Endothelial cell of umbilical vein (primary cell): ENCODE measurements around the gene ABCC4. TPM values are rescaled to one million over a fixed set of nuclear protein-coding genes. Genes with fewer than 3 reads are reported as not detected.

Experiments used
- BruUV-seq: library from RNA; stranded (reverse); fragments of 400-500 nt; replicated peaks from 2 replicates; lab custom pipeline; 2021; lab: Mats Ljungman, UMichigan
- CTCF ChIA-PET: fragments of 300-600, 350-600 bp; sonication (Branson Sonifier 250); formaldehyde crosslinking; loops from one replicate; lab custom pipeline; 2021; ENCODE audit warnings: antibody characterized with exemption, inconsistent platforms; lab: Charles Lee
- POLR2A ChIA-PET: fragments of 300-600, 350-600 bp; sonication (Branson Sonifier 250); formaldehyde crosslinking; loops from one replicate; lab custom pipeline; 2021; ENCODE audit warnings: antibody characterized with exemption, inconsistent platforms; lab: Charles Lee
- DNase-seq: peaks from one replicate; pipeline ENCODE4 v3.0.0-alpha.2; 2011; ENCODE audit warnings: low read depth, low spot score
- FAIRE-seq: peaks from 2 replicates; lab custom pipeline; 2011; peaks lifted over from hg19 to GRCh38; lab: Jason Lieb, UNC
- H2AFZ ChIP-seq: 2 replicates; pipeline ENCODE4 v1.6.0; 2012; ENCODE audit warnings: low read depth, low read length, control low read depth, inconsistent platforms
- H3K27ac ChIP-seq: 2 replicates; pipeline ENCODE4 v1.5.1; 2011; ENCODE audit warnings: low read depth, mild to moderate bottlenecking, control low read depth, low read length, moderate library complexity; ENCODE audit not compliant: insufficient read depth
- H3K27me3 ChIP-seq, 2 experiments: 2 replicates each; pipeline versions ENCODE4 v1.6.0 to v1.6.1; 2011; ENCODE audit warnings: low read length in 2 of 2, mixed read lengths in 1 of 2; ENCODE audit not compliant: control insufficient read depth in 2 of 2, insufficient read depth in 2 of 2
- H3K36me3 ChIP-seq, 2 experiments: 2 replicates in 1 of 2; 3 replicates in 1 of 2; pipeline ENCODE4 v1.5.1; 2011; ENCODE audit warnings: low read length in 2 of 2, mild to moderate bottlenecking in 1 of 2, moderate library complexity in 1 of 2; ENCODE audit not compliant: control insufficient read depth in 2 of 2, insufficient read depth in 2 of 2; ENCODE audit errors: extremely low read depth in 1 of 2
- H3K4me1 ChIP-seq: 3 replicates; pipeline ENCODE4 v1.5.1; 2011; ENCODE audit warnings: mild to moderate bottlenecking, low read length; ENCODE audit not compliant: control insufficient read depth, insufficient read depth; ENCODE audit errors: extremely low read depth
- H3K4me2 ChIP-seq: 2 replicates; pipeline ENCODE4 v1.6.1; 2011; ENCODE audit warnings: low read length, control low read depth, mixed read lengths; ENCODE audit not compliant: insufficient read depth
- H3K4me3 ChIP-seq, 3 experiments: fragments of 200-600 bp in 1 of 3; sonication (generic), shearing (Covaris generic) in 1 of 3; replicated peaks in 1 of 3; 2 replicates each; pipeline ENCODE4 v1.5.1; 2011 to 2016; ENCODE audit warnings: control low read depth in 3 of 3, low read length in 3 of 3, mild to moderate bottlenecking in 2 of 3, inconsistent platforms in 1 of 3, low read depth in 1 of 3, moderate library complexity in 1 of 3; ENCODE audit not compliant: insufficient read depth in 1 of 3
- H3K79me2 ChIP-seq: 2 replicates; pipeline ENCODE4 v1.6.0; 2012; ENCODE audit warnings: low read length, inconsistent platforms; ENCODE audit not compliant: control insufficient read depth, insufficient read depth
- H3K9ac ChIP-seq: replicated peaks from 2 replicates; pipeline ENCODE3; 2011; ENCODE audit warnings: low read length, control low read depth; ENCODE audit not compliant: insufficient read depth; ENCODE audit errors: extremely low read depth
- H3K9me1 ChIP-seq: replicated peaks from 3 replicates; pipeline ENCODE4 v1.6.0; 2011; ENCODE audit warnings: mild to moderate bottlenecking, low read length; ENCODE audit not compliant: control insufficient read depth, insufficient read depth; ENCODE audit errors: extremely low read depth
- H3K9me3 ChIP-seq: replicated peaks from 2 replicates; pipeline ENCODE4 v1.5.1; 2012; ENCODE audit warnings: low read length, inconsistent platforms; ENCODE audit not compliant: control insufficient read depth, insufficient read depth
- H4K20me1 ChIP-seq: replicated peaks from 2 replicates; pipeline ENCODE3; 2011; ENCODE audit warnings: mild to moderate bottlenecking, low read length; ENCODE audit not compliant: control insufficient read depth, insufficient read depth; ENCODE audit errors: extremely low read depth
- EZH2 ChIP-seq: IDR thresholded peaks from 2 replicates; pipeline ENCODE4 v1.6.1; 2012; ENCODE audit warnings: borderline replicate concordance, low read depth, mild to moderate bottlenecking, moderate library complexity, low read length, inconsistent platforms; ENCODE audit not compliant: severe bottlenecking
- FOS ChIP-seq: IDR thresholded peaks from 2 replicates; pipeline ENCODE4 v1.6.1; 2011; ENCODE audit warnings: mild to moderate bottlenecking, low read length, moderate library complexity, borderline replicate concordance; ENCODE audit not compliant: insufficient read depth
- GATA2 ChIP-seq: IDR thresholded peaks from 2 replicates; pipeline ENCODE4 v1.7.0; 2011; ENCODE audit warnings: low read depth, mild to moderate bottlenecking, moderate library complexity, mixed read lengths, low read length; ENCODE audit not compliant: insufficient read length, insufficient read depth
- JUN ChIP-seq: IDR thresholded peaks from 2 replicates; pipeline ENCODE4 v1.6.1; 2011; ENCODE audit warnings: borderline replicate concordance, low read depth; ENCODE audit not compliant: insufficient read length, insufficient read depth
- MYC ChIP-seq: IDR thresholded peaks from one replicate; pipeline ENCODE4 v1.6.1; 2011; ENCODE audit warnings: mild to moderate bottlenecking, low read depth, low read length
- POLR2A ChIP-seq: IDR thresholded peaks from 2 replicates; pipeline ENCODE4 v1.6.1; 2012; ENCODE audit warnings: low read depth, mild to moderate bottlenecking, control low read depth, low read length
- POLR2AphosphoS5 ChIP-seq: IDR thresholded peaks from 2 replicates; pipeline ENCODE4 v1.6.1; 2012; ENCODE audit warnings: low read depth, mild to moderate bottlenecking, control low read depth, low read length, moderate library complexity; ENCODE audit not compliant: insufficient read depth
- dilution Hi-C: fragments of 300-500 bp; cut with MboI; formaldehyde crosslinking; loops from one replicate; pipeline ENCODE4 v1.15.0; 2019; ENCODE audit warnings: low sequenced_read_pairs; ENCODE audit not compliant: extremely low pct_ligation_motif_present
- intact Hi-C: fragments of 100-400 bp; cut with micrococcal nuclease; formaldehyde crosslinking; loops from one replicate; pipeline ENCODE4 v1.10.0; 2022
- polyA plus RNA-seq, 4 experiments: library from polyadenylated mRNA; depleted of rRNA in 3 of 4; stranded (reverse) in 3 of 4; unstranded in 1 of 4; fragments of >200 nt; gene quantifications; 2 replicates each; pipeline versions ENCODE4 v1.2.1 to v1.2.3, GENCODE V29; 2011 to 2012; ENCODE audit warnings: missing spikeins in 1 of 4
- total RNA-seq: library from RNA; stranded (reverse); gene quantifications from 2 replicates; pipeline ENCODE4 v1.2.3, GENCODE V29; 2021
- TF ChIP-seq, protein P1 (sequence below): IDR thresholded peaks from 2 replicates; pipeline ENCODE4 v1.6.1; 2011; ENCODE audit not compliant: insufficient read depth, insufficient read length
- TF ChIP-seq, protein P2 (sequence below), 2 donors: IDR thresholded peaks; 1 replicate in 1 of 2; 2 replicates in 1 of 2; pipeline ENCODE4 v1.5.1; 2011; ENCODE audit warnings: low read length in 2 of 2, mild to moderate bottlenecking in 2 of 2, moderate library complexity in 2 of 2, control low read depth in 1 of 2, inconsistent platforms in 1 of 2, low read depth in 1 of 2; ENCODE audit not compliant: insufficient read depth in 1 of 2; ENCODE audit errors: extremely low read depth in 1 of 2

Gene ABCC4
- total and polyA plus RNA-seq, 2 donors (not counting 3 experiments of a cell fraction or from before 2014, with no cell fraction given): 9.2 to 15.9 TPM

DNA sequence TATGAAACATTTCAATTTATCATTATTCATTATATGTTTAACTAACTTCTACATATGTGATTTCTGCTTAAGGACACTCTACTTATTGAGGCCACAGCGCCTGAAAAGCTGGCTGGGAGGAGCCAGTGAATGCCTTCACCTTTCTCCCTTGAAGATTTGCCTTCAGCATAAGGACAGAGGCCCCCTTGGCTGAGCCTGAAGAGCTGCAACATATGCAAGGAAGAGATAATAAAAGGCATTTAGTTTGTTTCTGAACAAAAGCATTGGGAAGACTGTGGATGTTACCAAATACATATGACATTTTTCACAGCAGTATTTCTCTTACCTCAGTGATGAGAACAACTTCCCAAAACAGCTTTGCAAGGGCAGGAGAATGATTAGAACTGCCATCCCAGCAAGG lies 92.1 kb downstream of the ABCC4 start:
- ChIA-PET CTCF (interaction anchor here (0.5 to 2.4 kb wide), 8 partner anchors 13 to 195 kb away, joined by 3 to 9 read pairs (median 4); no protein-coding TSS in a partner anchor), POLR2A (no interaction called here)
- H4K20me1 ChIP-seq: no peaks in the 10 kb centered on the region
- no TSS peak for BruUV-seq
- H3K27me3 ChIP-seq: no peaks in the 10 kb centered on the region
- dilution Hi-C loops (no loop called here), intact Hi-C loops (no loop called here)
- FAIRE-seq (no peak), DNase-seq (no peak)
- TF ChIP-seq POLR2A (no peak), EZH2 (no peak), POLR2AphosphoS5 (no peak), JUN (no peak), MYC (no peak), GATA2 (no peak), FOS (no peak)
- TF ChIP-seq, protein P1, sequence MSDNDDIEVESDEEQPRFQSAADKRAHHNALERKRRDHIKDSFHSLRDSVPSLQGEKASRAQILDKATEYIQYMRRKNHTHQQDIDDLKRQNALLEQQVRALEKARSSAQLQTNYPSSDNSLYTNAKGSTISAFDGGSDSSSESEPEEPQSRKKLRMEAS: no peak
- TF ChIP-seq, protein P2, sequence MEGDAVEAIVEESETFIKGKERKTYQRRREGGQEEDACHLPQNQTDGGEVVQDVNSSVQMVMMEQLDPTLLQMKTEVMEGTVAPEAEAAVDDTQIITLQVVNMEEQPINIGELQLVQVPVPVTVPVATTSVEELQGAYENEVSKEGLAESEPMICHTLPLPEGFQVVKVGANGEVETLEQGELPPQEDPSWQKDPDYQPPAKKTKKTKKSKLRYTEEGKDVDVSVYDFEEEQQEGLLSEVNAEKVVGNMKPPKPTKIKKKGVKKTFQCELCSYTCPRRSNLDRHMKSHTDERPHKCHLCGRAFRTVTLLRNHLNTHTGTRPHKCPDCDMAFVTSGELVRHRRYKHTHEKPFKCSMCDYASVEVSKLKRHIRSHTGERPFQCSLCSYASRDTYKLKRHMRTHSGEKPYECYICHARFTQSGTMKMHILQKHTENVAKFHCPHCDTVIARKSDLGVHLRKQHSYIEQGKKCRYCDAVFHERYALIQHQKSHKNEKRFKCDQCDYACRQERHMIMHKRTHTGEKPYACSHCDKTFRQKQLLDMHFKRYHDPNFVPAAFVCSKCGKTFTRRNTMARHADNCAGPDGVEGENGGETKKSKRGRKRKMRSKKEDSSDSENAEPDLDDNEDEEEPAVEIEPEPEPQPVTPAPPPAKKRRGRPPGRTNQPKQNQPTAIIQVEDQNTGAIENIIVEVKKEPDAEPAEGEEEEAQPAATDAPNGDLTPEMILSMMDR (IDR thresholded peaks at IDR 0.05; ENCODE audit: extremely low read depth in 1 of 2, insufficient read depth in 1 of 2, low read depth in 1 of 2, low read length in 2 of 2): no peak
- H3K79me2 ChIP-seq: no peaks in the 10 kb centered on the region
- no peaks in the 10 kb centered on the region for H3K9me3 ChIP-seq
- H3K4me1 ChIP-seq: peaks cover 19% of the 10 kb centered on the region
- no peak overlapping the region for H3K9ac ChIP-seq
- peaks cover 0 to 2% of the 10 kb centered on the region in 2 experiments for H3K36me3 ChIP-seq
- no peak overlapping the region for H3K27ac ChIP-seq
- no peaks in the 10 kb centered on the region for H3K9me1 ChIP-seq
- H2AFZ ChIP-seq: no peak overlapping the region
- H3K4me2 ChIP-seq: no peak overlapping the region
- no peak overlapping the region for H3K4me3 ChIP-seq
